Stimulated activated CD4-positive, alpha-beta T cell treated with anti-CD3 and anti-CD28 coated beads, Interleukin-4, amount 100 ng/mL, for 4 hours (primary cell): ENCODE measurements around the gene EMP2.
A peak's percentile ranks its signal among the peaks of the same experiment; 100 is the strongest.
"Not testable (repeated sequence)": the region's sequence is repeated elsewhere in the genome, so short reads cannot be mapped to it uniquely, and the experiment has no call there.

Experiments
- DNase-seq, 2 experiments: peaks; one replicate each; pipeline ENCODE4 v3.0.0-alpha.2; 2020

The EMP2 gene

DNA sequence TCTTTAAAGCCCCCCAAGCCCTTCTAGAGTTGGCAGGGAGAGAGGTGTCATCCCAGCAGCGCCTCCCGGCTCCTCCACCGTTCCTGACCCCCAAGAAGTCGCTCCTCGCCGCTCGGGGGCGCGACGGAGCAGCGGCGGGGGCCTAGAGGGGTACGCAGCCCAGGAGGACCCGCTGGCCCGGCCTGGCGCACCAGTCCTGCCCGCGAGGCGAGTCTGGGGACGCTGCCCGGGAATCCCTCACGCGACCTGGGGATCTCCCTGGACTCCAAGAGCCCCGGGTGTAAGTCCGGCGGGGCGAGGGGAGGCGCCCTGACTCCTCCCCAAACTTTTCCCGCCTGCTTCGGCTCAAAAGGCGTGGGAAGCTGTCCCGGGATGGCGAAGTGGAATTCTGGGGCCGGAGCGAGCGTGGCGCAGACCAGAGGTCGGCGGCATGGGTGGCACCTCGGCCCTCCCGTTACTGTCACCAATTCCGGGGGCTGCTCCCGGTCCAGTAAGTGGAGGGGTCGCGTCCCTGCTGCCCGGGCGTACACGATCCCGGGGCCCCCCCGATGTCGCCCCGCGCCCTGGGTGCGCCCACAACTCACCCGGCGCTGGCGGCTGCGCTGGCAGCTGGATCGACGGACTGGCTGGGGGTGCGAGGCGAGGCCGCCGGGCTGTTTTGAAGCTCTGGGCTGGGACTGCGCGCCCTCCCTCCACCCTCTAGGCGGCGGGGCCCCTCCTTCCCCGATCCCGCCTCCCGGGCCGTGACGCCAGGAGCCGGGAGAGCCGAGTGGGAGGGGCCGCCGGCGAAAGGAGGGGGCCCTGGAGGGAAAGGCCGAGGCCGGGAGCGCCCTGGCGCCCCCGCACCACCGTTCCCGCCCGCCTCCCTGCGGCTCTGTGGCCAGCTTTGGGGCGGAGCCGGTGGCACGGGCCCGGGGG is at the start of gene EMP2:
Gene EMP2, minus strand, starts transcription at position 634 of the 918 bp plus-strand sequence. CDS start 32,981 bp downstream, outside the sequence.
- DNase-seq: no peak

GRCh38 chr16:10629592-10629963 is 49.2 kb upstream of the EMP2 start:
- no peak for DNase-seq

DNA sequence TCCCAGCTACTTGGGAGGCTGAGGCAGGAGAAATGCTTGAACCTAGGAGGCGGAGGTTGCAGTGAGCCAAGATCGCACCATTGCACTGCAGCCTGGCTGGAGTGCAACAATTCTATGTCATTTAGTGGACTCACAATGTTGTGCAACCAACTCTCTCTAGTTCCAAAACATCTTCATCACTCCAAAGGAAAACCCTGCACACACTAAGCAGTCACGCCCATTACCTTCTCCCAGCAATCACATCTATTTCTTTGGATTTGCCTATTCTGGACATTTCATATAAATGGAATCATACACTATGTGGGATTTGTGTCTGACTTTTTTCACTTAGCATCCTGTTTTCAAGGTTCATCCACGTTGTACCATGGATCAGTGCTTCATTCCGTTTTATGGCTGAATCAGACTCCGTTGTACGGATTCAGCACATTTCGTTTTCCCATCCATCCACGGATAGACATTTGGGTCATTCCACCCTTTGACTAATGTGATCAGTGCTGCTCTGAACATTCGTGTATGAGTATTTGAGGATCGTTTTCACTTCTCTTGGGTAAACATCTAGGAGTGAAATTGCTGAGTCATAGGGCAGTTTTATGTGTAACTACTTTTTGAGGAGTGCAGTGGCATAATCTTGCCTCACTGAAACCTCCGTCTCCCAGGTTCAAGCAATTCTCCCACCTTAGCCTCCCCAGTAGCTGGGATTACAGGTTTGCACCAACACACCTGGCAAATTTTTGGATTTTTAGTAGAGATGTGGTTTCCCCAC is 45.4 kb upstream of the EMP2 start:
- no peak for DNase-seq

DNA sequence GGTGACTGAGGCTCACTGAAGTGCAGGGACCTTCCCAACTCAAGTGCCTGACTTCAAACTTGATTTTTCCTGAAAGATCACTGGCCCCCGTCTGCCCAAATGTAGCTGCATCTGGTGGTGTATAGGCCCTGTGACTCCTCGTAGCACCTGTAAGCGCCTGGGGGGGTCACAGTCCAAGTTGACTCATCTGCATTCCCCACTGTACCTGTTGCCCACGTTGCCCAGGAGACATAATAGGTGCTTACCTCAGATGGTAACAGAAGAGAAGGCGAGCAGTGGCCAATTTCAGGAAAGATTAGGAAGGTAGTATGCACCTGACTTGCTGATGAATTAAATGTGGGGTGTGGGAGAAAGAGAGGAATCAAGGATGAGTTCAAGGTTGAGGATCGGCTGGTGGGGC is 44.1 kb upstream of the EMP2 start:
- DNase-seq: no peak

DNA sequence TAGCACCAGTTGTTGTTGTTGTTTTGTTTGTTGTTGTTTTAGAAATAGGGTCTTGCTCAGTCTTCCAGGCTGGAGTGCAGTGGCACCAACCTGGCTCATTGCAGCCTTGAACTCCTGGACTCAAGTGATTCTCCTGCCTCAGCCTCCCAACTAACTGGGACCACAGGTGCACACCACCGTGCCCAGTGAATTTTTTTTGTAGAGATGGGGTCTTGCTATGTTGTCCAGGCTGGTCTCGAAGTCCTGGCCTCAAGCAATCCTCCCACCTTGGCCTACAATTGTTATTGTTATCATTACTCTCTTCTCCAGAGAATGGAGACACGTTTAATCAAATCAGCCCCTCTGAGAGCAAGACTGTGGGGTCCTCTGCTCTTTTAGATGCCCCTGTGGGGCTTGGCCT is 42.7 kb upstream of the EMP2 start:
- no peak for DNase-seq

- no peak for DNase-seq
These were observed 41.9 kb upstream of the EMP2 start for GRCh38 chr16:10622036-10622921.

DNA sequence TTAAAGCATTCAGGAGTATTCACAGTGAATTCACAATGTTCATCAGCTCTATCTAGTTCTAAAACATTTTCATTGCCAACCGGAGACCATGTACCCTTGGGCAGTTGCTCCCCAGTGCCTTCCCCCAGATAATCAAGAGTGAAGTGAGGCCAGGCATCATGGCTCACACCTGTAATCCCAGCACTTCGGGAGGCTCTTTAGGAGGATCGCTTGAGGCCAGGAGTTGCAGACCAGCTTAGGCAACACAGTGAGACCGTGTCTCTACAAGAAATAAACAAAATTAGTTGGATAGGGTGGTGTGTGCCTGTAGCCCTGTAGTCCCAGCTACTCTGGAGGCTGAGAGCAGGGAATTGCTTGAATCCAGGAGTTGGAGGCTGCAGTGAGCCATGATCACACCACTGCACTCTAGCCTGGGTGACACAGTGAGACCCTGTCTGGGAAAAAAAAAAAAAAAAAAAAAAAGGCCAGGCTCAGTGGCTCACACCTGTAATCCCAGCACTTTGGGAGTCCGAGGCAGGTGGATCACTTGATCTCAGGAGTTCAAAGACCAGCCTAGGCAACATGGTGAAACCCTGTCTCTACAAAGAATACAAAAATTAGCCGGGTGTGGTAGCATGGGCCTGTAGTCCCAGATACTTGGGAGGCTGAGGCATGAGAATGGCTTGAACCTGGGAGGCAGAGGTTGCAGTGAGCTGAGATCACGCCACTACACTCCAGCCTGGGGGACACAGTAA is 41.0 kb upstream of the EMP2 start:
- not testable (repeated sequence) for DNase-seq

GRCh38 chr16:10620120-10620519 is 39.7 kb upstream of the EMP2 start:
- DNase-seq: no peak

- peak in 1 of 2 experiments; percentile 2 for DNase-seq
These were observed 39.0 kb upstream of the EMP2 start for GRCh38 chr16:10619271-10619849.

DNA sequence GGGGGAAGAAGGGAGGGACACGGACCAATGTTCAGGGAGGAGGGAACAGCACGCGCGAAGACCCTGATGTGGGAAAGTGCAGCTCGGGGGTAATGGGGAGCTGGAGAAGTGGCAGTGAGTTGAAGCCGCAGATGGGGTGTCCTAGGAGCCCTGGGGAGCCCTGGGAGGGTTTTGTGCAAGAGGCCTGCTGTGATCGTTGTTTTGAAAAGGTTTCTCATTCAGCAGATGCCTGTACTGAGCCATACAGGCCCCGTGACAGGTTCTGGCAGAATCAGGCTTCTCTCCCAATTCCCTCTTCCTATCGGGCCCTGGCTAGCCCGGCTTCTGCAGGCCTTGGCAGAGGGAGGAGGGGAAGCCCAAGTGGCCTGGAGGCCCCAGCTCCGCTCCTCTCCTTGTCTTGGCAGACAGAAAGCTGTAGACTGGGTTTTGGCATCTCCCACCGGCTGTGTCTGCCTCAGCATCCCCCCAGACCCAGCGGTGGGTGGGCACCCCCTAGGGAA is 38.4 kb upstream of the EMP2 start:
- no peak for DNase-seq

- no peak for DNase-seq
These were observed 37.4 kb upstream of the EMP2 start for GRCh38 chr16:10617662-10618420.

- no peak for DNase-seq
These were observed 36.6 kb upstream of the EMP2 start for GRCh38 chr16:10616756-10617640.

DNA sequence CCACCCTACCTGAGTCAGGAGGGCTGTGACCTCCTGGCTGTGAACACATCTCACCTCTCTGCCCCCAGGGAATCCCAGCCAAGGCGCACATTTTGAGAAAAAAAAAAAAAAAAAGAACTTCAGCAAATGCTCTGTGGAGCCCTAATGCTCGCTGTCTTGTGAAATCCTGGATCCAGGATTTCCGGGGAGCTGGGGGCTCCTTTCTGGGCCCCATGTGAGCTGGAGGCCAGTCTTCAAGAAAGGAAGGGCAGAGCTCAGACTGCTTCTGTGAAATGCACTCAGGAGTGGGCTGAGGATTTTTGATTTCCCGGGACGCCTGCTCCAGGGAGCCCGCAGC is 36.0 kb upstream of the EMP2 start:
- DNase-seq: no peak

DNA sequence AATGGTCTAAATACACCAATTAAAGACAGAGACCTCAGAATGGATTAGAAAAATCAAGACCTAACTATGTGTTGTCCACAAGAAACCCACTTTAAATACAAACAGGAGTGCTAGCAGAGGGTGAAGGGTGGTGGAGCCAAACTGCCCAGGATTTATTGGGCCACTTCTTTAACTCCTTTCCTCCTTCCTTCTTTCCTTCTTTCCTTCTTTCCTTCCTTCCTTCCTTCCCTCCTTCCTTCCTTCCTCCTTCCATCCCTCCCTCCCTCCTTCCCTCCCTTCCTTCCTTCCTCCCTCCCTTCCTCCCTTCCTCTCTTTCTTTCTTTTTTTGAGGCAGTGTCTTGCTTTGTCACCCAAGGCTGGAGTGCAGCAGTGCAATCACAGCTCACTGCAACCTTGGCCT is 34.3 kb upstream of the EMP2 start:
- DNase-seq: no peak

GRCh38 chr16:10613785-10614485 is 33.5 kb upstream of the EMP2 start:
- DNase-seq: no peak

- DNase-seq: no peak
These were observed 32.3 kb upstream of the EMP2 start for GRCh38 chr16:10612649-10613179.

GRCh38 chr16:10611825-10612342 is 31.5 kb upstream of the EMP2 start:
- no peak for DNase-seq

GRCh38 chr16:10610499-10611184 is 30.2 kb upstream of the EMP2 start:
- DNase-seq: no peak
